Parathyroid adenoma (tissue), 2 donors: ENCODE data around the gene MID1.
"Not testable (repeated sequence)": the region's sequence is repeated elsewhere in the genome, so short reads cannot be mapped to it uniquely, and the experiment has no call there.

Source experiments
- H2AFZ ChIP-seq: fragments of 300-600 bp; sonication (generic); one replicate; pipeline ENCODE4 v1.7.0; 2017; ENCODE audit warnings: antibody characterized with exemption, mild to moderate bottlenecking
- H3K27ac ChIP-seq: fragments of 300-600 bp; sonication (generic); one replicate; pipeline ENCODE4 v1.7.0; 2017
- H3K27me3 ChIP-seq: fragments of 300-600 bp; sonication (generic); one replicate; pipeline ENCODE4 v1.7.0; 2017; ENCODE audit warnings: low read length; ENCODE audit not compliant: control insufficient read depth, insufficient read depth
- H3K36me3 ChIP-seq: fragments of 300-600 bp; sonication (generic); one replicate; pipeline ENCODE4 v1.7.0; 2017; ENCODE audit warnings: low read length; ENCODE audit not compliant: control insufficient read depth, insufficient read depth
- H3K4me1 ChIP-seq: fragments of 300-600 bp; sonication (generic); one replicate; pipeline ENCODE4 v1.7.0; 2017; ENCODE audit warnings: control low read depth
- H3K4me2 ChIP-seq: fragments of 300-600 bp; sonication (generic); one replicate; pipeline ENCODE4 v1.7.0; 2017; ENCODE audit warnings: low read length
- H3K4me3 ChIP-seq: fragments of 300-600 bp; sonication (generic); one replicate; pipeline ENCODE4 v1.7.0; 2017; ENCODE audit warnings: low read depth, low read length
- H3K79me2 ChIP-seq: fragments of 300-600 bp; sonication (generic); one replicate; pipeline ENCODE4 v1.7.0; 2017; ENCODE audit warnings: control low read depth
- H3K9ac ChIP-seq: fragments of 300-600 bp; sonication (generic); one replicate; pipeline ENCODE4 v1.7.0; 2017; ENCODE audit warnings: mild to moderate bottlenecking
- H3K9me3 ChIP-seq: fragments of 300-600 bp; sonication (generic); one replicate; pipeline ENCODE4 v1.7.0; 2017; ENCODE audit warnings: low read length; ENCODE audit not compliant: control insufficient read depth
- TF ChIP-seq, protein P1 (sequence below): fragments of 300-600 bp; sonication (generic); IDR thresholded peaks from one replicate; pipeline ENCODE4 v1.7.0; 2017; ENCODE audit warnings: antibody characterized with exemption, mild to moderate bottlenecking
- donor health status: primary hyperparathyroidism.

The MID1 gene

DNA sequence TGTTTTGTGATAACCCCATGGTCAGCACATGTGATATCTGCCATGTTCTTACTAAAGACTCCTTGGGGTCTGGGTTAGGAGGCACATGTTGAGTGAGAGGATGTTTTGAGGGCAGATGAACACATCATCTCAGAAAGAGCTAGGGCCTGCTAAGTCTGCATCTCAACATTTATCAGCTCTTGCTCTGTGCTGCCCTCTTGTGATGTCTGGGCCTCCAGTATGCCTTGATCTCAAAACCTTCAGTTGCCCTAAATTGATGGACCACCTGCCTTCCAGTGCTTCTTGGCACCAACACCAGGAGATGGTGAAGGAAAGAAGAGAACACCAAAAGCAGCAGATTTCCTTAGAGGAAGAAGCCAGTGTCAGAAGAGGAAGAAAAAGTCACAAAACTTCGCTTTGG is 22.5 kb downstream of the MID1 start:
- Histone ChIP-seq H2AFZ (no peak overlapping the region), H3K36me3 (no peaks in the 10 kb centered on the region), H3K4me1 (no peaks in the 10 kb centered on the region), H3K9ac (no peak overlapping the region), H3K4me3 (no peak overlapping the region), H3K27me3 (no peaks in the 10 kb centered on the region), H3K27ac (no peak overlapping the region), H3K4me2 (no peak overlapping the region), H3K79me2 (no peaks in the 10 kb centered on the region), H3K9me3 (no peaks in the 10 kb centered on the region)
- TF ChIP-seq, protein P1, sequence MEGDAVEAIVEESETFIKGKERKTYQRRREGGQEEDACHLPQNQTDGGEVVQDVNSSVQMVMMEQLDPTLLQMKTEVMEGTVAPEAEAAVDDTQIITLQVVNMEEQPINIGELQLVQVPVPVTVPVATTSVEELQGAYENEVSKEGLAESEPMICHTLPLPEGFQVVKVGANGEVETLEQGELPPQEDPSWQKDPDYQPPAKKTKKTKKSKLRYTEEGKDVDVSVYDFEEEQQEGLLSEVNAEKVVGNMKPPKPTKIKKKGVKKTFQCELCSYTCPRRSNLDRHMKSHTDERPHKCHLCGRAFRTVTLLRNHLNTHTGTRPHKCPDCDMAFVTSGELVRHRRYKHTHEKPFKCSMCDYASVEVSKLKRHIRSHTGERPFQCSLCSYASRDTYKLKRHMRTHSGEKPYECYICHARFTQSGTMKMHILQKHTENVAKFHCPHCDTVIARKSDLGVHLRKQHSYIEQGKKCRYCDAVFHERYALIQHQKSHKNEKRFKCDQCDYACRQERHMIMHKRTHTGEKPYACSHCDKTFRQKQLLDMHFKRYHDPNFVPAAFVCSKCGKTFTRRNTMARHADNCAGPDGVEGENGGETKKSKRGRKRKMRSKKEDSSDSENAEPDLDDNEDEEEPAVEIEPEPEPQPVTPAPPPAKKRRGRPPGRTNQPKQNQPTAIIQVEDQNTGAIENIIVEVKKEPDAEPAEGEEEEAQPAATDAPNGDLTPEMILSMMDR, result peak; percentile 23

DNA sequence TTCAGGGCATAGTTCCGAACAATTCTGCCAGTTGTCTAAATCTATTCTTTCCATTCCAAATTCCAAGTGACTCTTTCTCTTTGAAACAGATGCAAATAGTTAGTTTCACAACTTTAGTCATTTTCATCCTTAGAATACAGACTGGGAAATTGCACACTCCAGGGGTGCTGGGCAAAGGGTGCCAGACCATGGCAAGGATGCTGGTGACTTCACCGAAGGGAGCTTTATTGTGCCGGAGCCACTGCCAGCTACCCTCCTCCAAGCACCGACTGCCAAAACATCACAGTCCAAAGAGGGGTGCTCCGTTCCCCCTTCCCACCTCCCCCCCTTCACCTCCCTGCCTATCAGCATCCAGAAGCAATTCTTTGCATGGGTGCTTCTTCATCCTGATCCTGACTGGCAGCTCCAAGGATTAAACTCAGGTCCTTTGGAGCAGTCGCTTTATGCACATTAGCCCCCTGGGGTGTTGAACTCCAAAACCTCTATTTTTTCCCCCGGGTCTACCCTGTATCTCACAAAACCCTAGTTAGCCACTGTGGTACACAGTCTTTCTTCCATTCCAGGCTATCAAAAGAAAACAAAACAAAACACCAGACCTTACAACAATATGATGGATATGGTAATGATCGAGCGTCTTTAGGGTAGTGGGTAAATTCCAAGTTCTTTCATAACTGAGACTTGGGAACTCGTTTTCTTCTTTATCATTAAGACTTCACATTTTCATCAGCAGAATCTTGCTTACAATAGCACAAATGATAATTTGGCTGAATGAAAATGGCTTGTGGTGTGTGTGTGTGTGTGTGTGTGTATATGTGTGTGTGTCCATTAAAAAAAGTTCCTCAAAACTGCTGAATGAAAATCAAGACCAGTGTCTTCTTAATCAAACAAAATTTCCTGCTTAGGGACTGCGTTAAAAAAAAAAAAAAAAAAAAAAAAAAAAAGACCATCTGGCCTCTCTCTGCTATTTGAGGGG is 28.7 kb downstream of the MID1 start:
- H3K9ac ChIP-seq, result no peak overlapping the region
- H3K4me3 ChIP-seq, result no peak overlapping the region
- no peaks in the 10 kb centered on the region for H3K4me1 ChIP-seq
- no peak overlapping the region for H2AFZ ChIP-seq
- no peaks in the 10 kb centered on the region for H3K79me2 ChIP-seq
- H3K9me3 ChIP-seq, result no peaks in the 10 kb centered on the region
- H3K27me3 ChIP-seq, result no peaks in the 10 kb centered on the region
- TF ChIP-seq, protein P1, result no peak
- no peak overlapping the region for H3K27ac ChIP-seq
- no peaks in the 10 kb centered on the region for H3K36me3 ChIP-seq
- no peak overlapping the region for H3K4me2 ChIP-seq

DNA sequence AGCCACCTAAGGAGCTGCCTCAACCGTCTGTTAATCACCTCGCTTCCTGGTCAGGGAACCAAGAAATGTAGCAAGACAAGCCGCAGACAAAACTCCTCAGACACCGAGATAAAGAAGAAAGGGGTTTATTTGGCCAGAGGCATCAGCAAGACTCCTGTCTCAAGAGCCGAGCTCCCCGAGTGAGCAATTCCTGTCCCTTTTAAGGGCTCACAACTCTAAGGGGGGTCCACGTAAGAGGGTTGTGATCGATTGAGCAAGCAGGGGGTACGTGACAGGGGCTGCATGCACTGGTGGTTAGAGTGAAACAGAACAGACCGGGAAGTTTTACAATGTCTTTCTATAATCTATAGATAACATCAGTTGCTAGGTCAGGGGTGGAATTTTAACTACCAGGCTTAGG is 30.6 kb downstream of the MID1 start:
- not testable (repeated sequence) for H3K79me2 ChIP-seq, H3K4me2 ChIP-seq, H3K4me3 ChIP-seq, H3K9me3 ChIP-seq, H3K4me1 ChIP-seq, H3K27ac ChIP-seq, H3K9ac ChIP-seq, H2AFZ ChIP-seq, H3K36me3 ChIP-seq, H3K27me3 ChIP-seq

DNA sequence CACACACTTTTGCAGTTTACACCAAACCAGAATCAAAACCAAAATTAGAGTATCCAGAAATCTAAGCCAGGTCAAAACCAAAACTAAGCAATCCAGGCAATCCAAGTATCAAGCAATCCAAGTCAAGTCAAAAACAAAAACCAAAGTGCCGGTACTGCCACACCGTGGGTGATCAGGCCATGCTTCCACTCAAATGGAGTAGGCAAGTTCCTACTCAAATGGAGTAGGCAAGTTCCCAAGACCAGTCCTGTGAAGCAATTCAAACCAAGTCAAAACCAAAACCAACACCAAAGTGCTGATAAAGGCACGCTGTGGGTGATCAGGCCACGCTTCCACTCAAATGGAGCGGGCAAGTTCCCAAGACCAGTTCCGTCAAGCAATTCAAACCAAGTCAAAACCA is 31.3 kb downstream of the MID1 start:
- H3K4me1 ChIP-seq, result no peaks in the 10 kb centered on the region
- H3K27me3 ChIP-seq, result no peaks in the 10 kb centered on the region
- H3K36me3 ChIP-seq, result no peaks in the 10 kb centered on the region
- H3K27ac ChIP-seq, result no peak overlapping the region
- H3K4me2 ChIP-seq, result no peak overlapping the region
- H3K9ac ChIP-seq, result no peak overlapping the region
- no peaks in the 10 kb centered on the region for H3K79me2 ChIP-seq
- H3K4me3 ChIP-seq, result no peak overlapping the region
- no peak overlapping the region for H2AFZ ChIP-seq
- TF ChIP-seq, protein P1, result no peak
- H3K9me3 ChIP-seq, result no peaks in the 10 kb centered on the region

DNA sequence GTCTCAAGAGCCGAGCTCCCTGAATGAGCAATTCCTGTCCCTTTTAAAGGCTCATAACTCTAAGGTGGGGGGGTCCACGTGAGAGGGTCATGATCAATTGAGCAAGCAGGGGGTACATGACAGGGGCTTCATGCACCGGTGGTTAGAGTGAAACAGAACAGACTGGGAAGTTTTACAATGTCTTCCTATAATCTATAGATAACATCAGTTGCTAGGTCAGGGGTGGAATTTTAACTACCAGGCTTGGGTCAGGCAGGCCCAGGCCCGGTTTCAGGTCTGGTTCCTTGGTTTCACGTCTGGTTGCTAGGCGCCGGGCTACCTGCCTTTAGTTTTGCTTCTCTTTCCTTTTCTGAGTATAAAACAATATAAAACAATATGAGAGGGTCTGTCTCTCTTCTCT is 35.5 kb downstream of the MID1 start:
- H3K27ac ChIP-seq, H3K9me3 ChIP-seq, H3K4me2 ChIP-seq, H3K4me1 ChIP-seq, H3K4me3 ChIP-seq, H2AFZ ChIP-seq, H3K27me3 ChIP-seq, H3K36me3 ChIP-seq, H3K9ac ChIP-seq, H3K79me2 ChIP-seq: not testable (repeated sequence)
